Measurements from ENCODE around the gene SLC6A20. TPM values are rescaled to one million over a fixed set of nuclear protein-coding genes. Genes with fewer than 3 reads are reported as not detected.
"Not testable (repeated sequence)": the region's sequence is repeated elsewhere in the genome, so short reads cannot be mapped to it uniquely, and the experiment has no call there.

The SLC6A20 gene
- total RNA-seq, 1 donor from 2014 or later = 2.9 TPM

DNA sequence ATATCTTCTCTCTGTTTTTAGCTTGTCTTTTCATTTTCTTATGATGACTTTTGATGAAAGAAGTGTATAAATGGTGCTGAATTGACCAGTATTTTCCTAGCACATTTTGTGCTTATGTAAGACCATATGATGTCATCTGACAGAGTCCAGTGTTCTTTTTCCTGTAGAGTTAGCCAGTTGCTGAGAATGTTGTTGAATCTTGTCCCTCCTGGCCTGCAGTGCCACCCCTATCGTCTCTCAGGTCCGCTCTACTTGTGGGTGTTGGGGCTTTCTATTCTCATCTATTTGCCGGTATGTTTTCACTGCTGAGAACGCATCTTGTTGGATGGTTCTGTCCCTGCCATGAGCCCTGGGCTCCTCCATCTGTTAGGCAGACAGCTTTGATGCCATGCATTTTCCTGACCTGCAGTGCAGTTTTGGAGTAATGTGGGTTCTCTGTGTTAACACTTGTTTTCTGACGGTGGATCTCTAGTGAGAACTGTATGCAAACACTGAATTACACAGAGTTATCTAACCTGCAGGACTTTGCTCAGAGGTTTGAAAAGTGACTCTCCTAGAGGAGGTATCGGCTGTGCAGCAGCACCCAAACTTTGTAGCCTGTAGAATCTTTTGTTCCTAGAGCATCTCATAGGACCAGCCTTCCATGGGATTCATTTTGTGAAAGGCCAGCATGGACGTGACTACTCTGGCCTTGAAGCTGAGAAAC, 44.6 kb downstream of the SLC6A20 start:
- no peak overlapping the region for H3K4me3 ChIP-seq
- intact Hi-C loops (cut with DNase I) = no loop called here
- DNase-seq (ENCODE audit: extremely low spot score in 2 of 2) = no peak
- H3K27ac ChIP-seq = no peak overlapping the region
- H3K36me3 ChIP-seq = peaks cover 0 to 11% of the 10 kb centered on the region in 2 donors
- no peaks in the 10 kb centered on the region for H3K27me3 ChIP-seq
- no peaks in the 10 kb centered on the region for H3K4me1 ChIP-seq
- no peaks in the 10 kb centered on the region for H3K9me3 ChIP-seq
- no peak for TF ChIP-seq POLR2A (IDR thresholded peaks at IDR 0.05)
- no peak for TF ChIP-seq POLR2AphosphoS5 (IDR thresholded peaks at IDR 0.05; ENCODE audit: insufficient read depth in 1 of 2, low read depth in 1 of 2)
- TF ChIP-seq, protein P1, sequence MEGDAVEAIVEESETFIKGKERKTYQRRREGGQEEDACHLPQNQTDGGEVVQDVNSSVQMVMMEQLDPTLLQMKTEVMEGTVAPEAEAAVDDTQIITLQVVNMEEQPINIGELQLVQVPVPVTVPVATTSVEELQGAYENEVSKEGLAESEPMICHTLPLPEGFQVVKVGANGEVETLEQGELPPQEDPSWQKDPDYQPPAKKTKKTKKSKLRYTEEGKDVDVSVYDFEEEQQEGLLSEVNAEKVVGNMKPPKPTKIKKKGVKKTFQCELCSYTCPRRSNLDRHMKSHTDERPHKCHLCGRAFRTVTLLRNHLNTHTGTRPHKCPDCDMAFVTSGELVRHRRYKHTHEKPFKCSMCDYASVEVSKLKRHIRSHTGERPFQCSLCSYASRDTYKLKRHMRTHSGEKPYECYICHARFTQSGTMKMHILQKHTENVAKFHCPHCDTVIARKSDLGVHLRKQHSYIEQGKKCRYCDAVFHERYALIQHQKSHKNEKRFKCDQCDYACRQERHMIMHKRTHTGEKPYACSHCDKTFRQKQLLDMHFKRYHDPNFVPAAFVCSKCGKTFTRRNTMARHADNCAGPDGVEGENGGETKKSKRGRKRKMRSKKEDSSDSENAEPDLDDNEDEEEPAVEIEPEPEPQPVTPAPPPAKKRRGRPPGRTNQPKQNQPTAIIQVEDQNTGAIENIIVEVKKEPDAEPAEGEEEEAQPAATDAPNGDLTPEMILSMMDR (IDR thresholded peaks at IDR 0.05) = no peak

DNA sequence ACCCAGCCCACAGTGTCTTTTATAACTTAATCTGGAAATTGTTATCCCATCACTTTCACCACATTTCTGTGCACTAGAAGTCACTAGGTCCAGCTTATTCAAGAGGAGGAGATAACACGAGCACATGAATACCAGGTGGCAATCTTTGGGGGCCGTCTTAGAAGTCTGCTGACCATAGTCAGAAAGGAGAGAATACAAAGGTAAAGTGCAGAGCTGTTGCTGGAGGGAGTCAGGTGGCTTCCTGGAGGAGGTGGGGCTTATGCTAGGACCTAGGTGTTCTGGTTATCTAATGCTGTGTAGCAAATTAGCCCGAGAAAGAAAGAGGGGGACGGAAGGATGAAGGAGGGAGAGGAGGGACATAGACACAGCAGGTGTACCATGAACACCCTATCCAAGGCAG, 46.5 kb downstream of the SLC6A20 start:
- Histone ChIP-seq H3K4me1 (no peaks in the 10 kb centered on the region), H3K36me3 (peaks cover 0 to 29% of the 10 kb centered on the region in 2 donors), H3K27ac (no peak overlapping the region), H3K4me3 (no peak overlapping the region), H3K27me3 (no peaks in the 10 kb centered on the region), H3K9me3 (no peaks in the 10 kb centered on the region)
- intact Hi-C loops (cut with DNase I) = no loop called here
- no peak for TF ChIP-seq POLR2A (IDR thresholded peaks at IDR 0.05)
- TF ChIP-seq, protein P1 (IDR thresholded peaks at IDR 0.05) = no peak
- DNase-seq (ENCODE audit: extremely low spot score in 2 of 2) = no peak

DNA sequence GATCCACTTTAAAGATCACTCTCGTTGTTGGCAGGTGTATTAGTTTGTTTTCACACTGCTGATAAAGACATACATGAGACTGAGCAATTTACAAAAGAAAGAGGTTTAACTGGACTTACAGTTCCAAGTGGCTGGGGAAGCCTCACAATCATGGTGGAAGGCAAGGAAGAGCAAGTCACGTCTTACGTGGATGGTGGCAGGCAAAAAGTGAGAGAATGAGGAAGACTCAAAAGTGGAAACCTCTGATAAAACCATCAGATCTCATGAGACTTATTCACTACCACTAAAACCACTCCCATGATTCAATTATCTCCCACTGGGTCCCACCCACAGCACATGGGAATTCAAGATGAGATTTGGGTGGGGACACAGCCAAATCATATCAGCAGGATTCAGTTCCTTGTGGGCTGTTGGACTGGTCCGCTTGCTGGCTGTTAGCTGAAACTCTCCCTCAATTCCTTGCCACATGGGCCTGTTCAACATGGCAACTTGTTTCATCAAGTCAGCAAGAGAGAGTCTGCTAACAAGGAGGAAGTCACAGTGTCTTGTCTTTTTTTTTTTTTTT, 47.2 kb downstream of the SLC6A20 start:
- H3K4me1 ChIP-seq; H3K27me3 ChIP-seq; H3K27ac ChIP-seq; DNase-seq (ENCODE audit: extremely low spot score in 2 of 2); intact Hi-C loops (cut with DNase I); H3K9me3 ChIP-seq; H3K4me3 ChIP-seq: not testable (repeated sequence)
- H3K36me3 ChIP-seq = peaks cover 0 to 37% of the 10 kb centered on the region in 2 donors

DNA sequence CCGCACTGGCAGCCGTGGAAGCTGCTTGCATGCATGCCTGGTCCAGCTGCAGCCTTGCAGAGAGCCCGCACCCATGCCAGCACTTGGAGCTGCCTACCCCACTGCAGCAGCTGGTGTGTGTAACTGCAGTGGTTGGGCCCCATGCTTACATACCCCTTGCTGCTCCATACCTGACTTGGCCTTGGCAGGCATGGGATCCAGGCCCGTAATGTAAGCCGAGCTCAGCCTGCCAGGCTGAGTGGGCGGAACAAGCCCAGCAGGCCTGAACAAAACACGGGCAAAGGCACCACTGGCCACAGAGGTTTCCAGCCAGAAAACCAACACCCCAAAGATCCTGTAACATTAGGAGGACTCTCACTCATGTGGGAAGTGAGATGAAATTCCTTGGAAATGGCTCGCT, 48.3 kb downstream of the SLC6A20 start:
- Histone ChIP-seq H3K4me1 (no peaks in the 10 kb centered on the region), H3K27ac (no peak overlapping the region), H3K27me3 (no peaks in the 10 kb centered on the region), H3K36me3 (peaks cover 0 to 46% of the 10 kb centered on the region in 2 donors), H3K4me3 (no peak overlapping the region), H3K9me3 (no peaks in the 10 kb centered on the region)
- TF ChIP-seq POLR2A (IDR thresholded peaks at IDR 0.05) (no peak), POLR2AphosphoS5 (IDR thresholded peaks at IDR 0.05; ENCODE audit: insufficient read depth in 1 of 2, low read depth in 1 of 2) (no peak)
- TF ChIP-seq, protein P1 (IDR thresholded peaks at IDR 0.05) = no peak
- intact Hi-C loops (cut with DNase I) = no loop called here
- DNase-seq (ENCODE audit: extremely low spot score in 2 of 2) = no peak

DNA sequence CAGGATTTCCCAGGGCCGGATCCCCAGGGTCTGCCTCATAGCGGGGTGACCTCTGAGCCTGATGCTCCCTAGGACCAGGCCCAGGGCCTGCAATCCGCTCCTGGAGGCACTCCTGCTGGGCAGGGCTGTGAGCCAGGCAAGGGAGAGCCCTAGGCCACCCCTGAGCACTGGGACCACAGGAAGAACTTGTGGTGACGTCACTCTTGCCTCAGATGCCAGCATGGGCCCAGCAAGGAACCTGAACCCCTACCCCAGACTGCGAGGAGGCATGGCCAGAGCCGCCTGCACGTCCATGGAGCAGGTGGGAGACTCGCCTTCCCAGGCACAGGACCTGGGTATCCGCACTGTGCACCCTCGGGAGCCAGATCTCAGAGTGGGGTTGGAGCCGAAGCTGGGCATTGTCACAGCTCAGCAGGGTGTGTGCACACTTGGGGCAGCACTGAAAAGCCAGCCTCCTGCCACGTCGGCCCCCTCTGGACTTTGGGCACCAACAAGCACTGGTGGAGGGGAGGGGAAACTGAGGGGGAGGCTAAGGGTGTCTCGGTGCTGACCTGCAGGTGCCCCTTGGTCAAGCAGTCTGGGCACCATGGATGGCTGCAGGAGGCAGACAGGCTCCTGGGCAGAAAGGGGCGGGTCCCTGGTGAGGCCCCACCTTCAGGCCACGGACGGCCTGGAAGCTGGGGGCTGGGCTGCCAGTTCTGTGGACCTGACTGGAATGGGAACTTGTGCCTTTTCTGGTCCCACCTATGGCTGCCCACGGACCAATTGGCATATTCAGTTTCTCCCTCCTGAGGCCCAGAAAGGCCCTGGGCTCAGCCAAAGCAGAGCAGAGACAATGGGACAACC, 49.3 kb downstream of the SLC6A20 start:
- intact Hi-C loops (cut with DNase I) = no loop called here
- TF ChIP-seq, protein P1 (IDR thresholded peaks at IDR 0.05) = no peak
- no peak for TF ChIP-seq POLR2A (IDR thresholded peaks at IDR 0.05)
- TF ChIP-seq POLR2AphosphoS5 (IDR thresholded peaks at IDR 0.05; ENCODE audit: insufficient read depth in 1 of 2, low read depth in 1 of 2) = no peak
- Histone ChIP-seq H3K36me3 (peaks cover 0 to 54% of the 10 kb centered on the region in 2 donors), H3K4me1 (no peaks in the 10 kb centered on the region), H3K4me3 (no peak overlapping the region), H3K27me3 (no peaks in the 10 kb centered on the region), H3K27ac (no peak overlapping the region), H3K9me3 (no peaks in the 10 kb centered on the region)
- no peak for DNase-seq (ENCODE audit: extremely low spot score in 2 of 2)
